Measurements from ENCODE around the gene BAIAP2.

The BAIAP2 gene

GRCh38 chr17:81160306-81160705 is 125.4 kb downstream of the BAIAP2 start:
- no peak for TF ChIP-seq ZNF565 (CRISPR knock-in tag; conservative IDR thresholded peaks at IDR 0.05; ENCODE audit: low read depth)
- no peak for TF ChIP-seq PPARA (CRISPR knock-in tag; IDR thresholded peaks at IDR 0.05; ENCODE audit: borderline replicate concordance)
- ATAC-seq = no peak

- no peak for TF ChIP-seq CREB5 (CRISPR knock-in tag; IDR thresholded peaks at IDR 0.05; ENCODE audit: low read depth)
- no peak for TF ChIP-seq ZNF565 (CRISPR knock-in tag; conservative IDR thresholded peaks at IDR 0.05; ENCODE audit: low read depth)
- TF ChIP-seq ZNF70 (CRISPR knock-in tag; IDR thresholded peaks at IDR 0.05) = no peak
- TF ChIP-seq POU6F1 (CRISPR knock-in tag; IDR thresholded peaks at IDR 0.05; ENCODE audit: borderline replicate concordance, low read depth) = no peak
- TF ChIP-seq TOX (CRISPR knock-in tag; IDR thresholded peaks at IDR 0.05; ENCODE audit: borderline replicate concordance) = no peak
- TF ChIP-seq TCF4 (CRISPR knock-in tag; IDR thresholded peaks at IDR 0.05; ENCODE audit: borderline replicate concordance) = no peak
- TF ChIP-seq CSDC2 (CRISPR knock-in tag; IDR thresholded peaks at IDR 0.05) = no peak
- TF ChIP-seq SNAI2 (CRISPR knock-in tag; IDR thresholded peaks at IDR 0.05) = no peak
- TF ChIP-seq ZFP30 (CRISPR knock-in tag; IDR thresholded peaks at IDR 0.05) = no peak
- no peak for TF ChIP-seq RARB (CRISPR knock-in tag; IDR thresholded peaks at IDR 0.05)
- no peak for TF ChIP-seq CSRNP3 (CRISPR knock-in tag; IDR thresholded peaks at IDR 0.05)
- no peak for TF ChIP-seq ZNF8 (CRISPR knock-in tag; IDR thresholded peaks at IDR 0.05)
- TF ChIP-seq ZC3H10 (CRISPR knock-in tag; IDR thresholded peaks at IDR 0.05) = no peak
- no peak for TF ChIP-seq PPARA (CRISPR knock-in tag; IDR thresholded peaks at IDR 0.05; ENCODE audit: borderline replicate concordance)
- TF ChIP-seq OSR1 (CRISPR knock-in tag; IDR thresholded peaks at IDR 0.05) = no peak
- no peak for TF ChIP-seq ESRRG (CRISPR knock-in tag; IDR thresholded peaks at IDR 0.05)
- no peak for TF ChIP-seq ISL1 (CRISPR knock-in tag; IDR thresholded peaks at IDR 0.05)
- no peak for ATAC-seq
These were observed 125.9 kb downstream of the BAIAP2 start for GRCh38 chr17:81160747-81161453.

GRCh38 chr17:81161536-81161935 is 126.6 kb downstream of the BAIAP2 start:
- no peak for TF ChIP-seq TOX (CRISPR knock-in tag; IDR thresholded peaks at IDR 0.05; ENCODE audit: borderline replicate concordance)
- TF ChIP-seq TCF4 (CRISPR knock-in tag; IDR thresholded peaks at IDR 0.05; ENCODE audit: borderline replicate concordance) = no peak
- TF ChIP-seq PATZ1 (CRISPR knock-in tag; IDR thresholded peaks at IDR 0.05; ENCODE audit: borderline replicate concordance) = no peak
- TF ChIP-seq RARB (CRISPR knock-in tag; IDR thresholded peaks at IDR 0.05) = no peak
- no peak for TF ChIP-seq CSDC2 (CRISPR knock-in tag; IDR thresholded peaks at IDR 0.05)
- TF ChIP-seq ESRRG (CRISPR knock-in tag; IDR thresholded peaks at IDR 0.05) = no peak
- TF ChIP-seq ZNF8 (CRISPR knock-in tag; IDR thresholded peaks at IDR 0.05) = no peak
- ATAC-seq = no peak

- TF ChIP-seq PATZ1 (CRISPR knock-in tag; IDR thresholded peaks at IDR 0.05; ENCODE audit: borderline replicate concordance) = no peak
- no peak for TF ChIP-seq TSHZ2 (CRISPR knock-in tag; IDR thresholded peaks at IDR 0.05)
- TF ChIP-seq ISL1 (CRISPR knock-in tag; IDR thresholded peaks at IDR 0.05) = no peak
- TF ChIP-seq ZC3H10 (CRISPR knock-in tag; IDR thresholded peaks at IDR 0.05) = no peak
- no peak for TF ChIP-seq TOX (CRISPR knock-in tag; IDR thresholded peaks at IDR 0.05; ENCODE audit: borderline replicate concordance)
- TF ChIP-seq PPARA (CRISPR knock-in tag; IDR thresholded peaks at IDR 0.05; ENCODE audit: borderline replicate concordance) = no peak
- no peak for TF ChIP-seq ZFP30 (CRISPR knock-in tag; IDR thresholded peaks at IDR 0.05)
- no peak for TF ChIP-seq OSR1 (CRISPR knock-in tag; IDR thresholded peaks at IDR 0.05)
- TF ChIP-seq ESRRG (CRISPR knock-in tag; IDR thresholded peaks at IDR 0.05) = no peak
- no peak for TF ChIP-seq TCF4 (CRISPR knock-in tag; IDR thresholded peaks at IDR 0.05; ENCODE audit: borderline replicate concordance)
- no peak for TF ChIP-seq ZNF70 (CRISPR knock-in tag; IDR thresholded peaks at IDR 0.05)
- no peak for ATAC-seq
These were observed 127.0 kb downstream of the BAIAP2 start for GRCh38 chr17:81161972-81162371.
